HepG2 (cell line): Measurements from ENCODE around the gene NPHP4. TPM values are rescaled to one million over a fixed set of nuclear protein-coding genes. Genes with fewer than 3 reads are reported as not detected.

Experiments
- ATAC-seq: fragments of 200-7000 bp; cut with Tn5 transposase; 3 replicates; pipeline ENCODE4 v1.9.1; 2020; ENCODE audit warnings: mild to moderate bottlenecking, moderate library complexity
- BruUV-seq: library from RNA; stranded (reverse); fragments of 400-500 nt; replicated peaks from 2 replicates; lab custom pipeline; 2021; lab: Mats Ljungman, UMichigan
- CTCF ChIA-PET: fragments of 300-600 bp; formaldehyde crosslinking; extraction: SDS; loops from one replicate; lab custom pipeline; 2021; ENCODE audit warnings: low total read pairs, inconsistent platforms, low intra/inter-chr PET ratio; lab: Yijun Ruan, JAX
- POLR2A ChIA-PET: fragments of 350-600 bp; sonication (Branson Sonifier 250); formaldehyde crosslinking; loops from one replicate; lab custom pipeline; 2020; ENCODE audit warnings: antibody characterized with exemption, inconsistent platforms; lab: Yijun Ruan, JAX
- DNase-seq: peaks from one replicate; pipeline ENCODE4 v3.0.0-alpha.2; 2015; ENCODE audit warnings: low spot score
- FAIRE-seq: peaks from 3 replicates; lab custom pipeline; 2011; peaks lifted over from hg19 to GRCh38; lab: Jason Lieb, UNC
- H2AFZ ChIP-seq: one replicate; pipeline ENCODE4 v1.6.1; 2011; ENCODE audit warnings: low read length, inconsistent platforms
- H3K27ac ChIP-seq: fragments of 300-600 bp; 3 replicates; pipeline ENCODE4 v1.8.0; 2011; ENCODE audit warnings: mixed run types, mild to moderate bottlenecking, mixed read lengths, low read length, inconsistent platforms; ENCODE audit not compliant: insufficient read depth; ENCODE audit errors: extremely low read length
- H3K27me3 ChIP-seq, 2 experiments: fragments of 200-600 bp in 1 of 2; 2 replicates in 1 of 2; 3 replicates in 1 of 2; pipeline versions ENCODE4 v1.6.0 to v1.8.0; 2011; ENCODE audit warnings: low read length in 2 of 2, mild to moderate bottlenecking in 2 of 2, moderate library complexity in 2 of 2, inconsistent platforms in 1 of 2; ENCODE audit not compliant: insufficient read depth in 2 of 2, control insufficient read depth in 1 of 2
- H3K36me3 ChIP-seq, 2 experiments: fragments of 200-600 bp in 1 of 2; replicated peaks in 1 of 2; 2 replicates in 1 of 2; 3 replicates in 1 of 2; pipeline versions ENCODE4 v1.5.1 to v1.8.0; 2011; ENCODE audit warnings: low read length in 2 of 2, inconsistent platforms in 1 of 2; ENCODE audit not compliant: insufficient read depth in 2 of 2, control insufficient read depth in 1 of 2
- H3K4me1 ChIP-seq: 2 replicates; pipeline ENCODE4 v1.5.1; 2012; ENCODE audit warnings: low read length, inconsistent platforms; ENCODE audit not compliant: insufficient read depth
- H3K4me2 ChIP-seq: 2 replicates; pipeline ENCODE4 v1.6.0; 2011; ENCODE audit warnings: low read depth, low read length, inconsistent platforms
- H3K4me3 ChIP-seq, 3 experiments: fragments of 200-600 bp in 1 of 3; sonication (generic), shearing (Covaris generic) in 1 of 3; replicated peaks in 1 of 3; 2 replicates each; pipeline ENCODE4 v1.5.1; 2011 to 2016; ENCODE audit warnings: low read length in 3 of 3, inconsistent platforms in 2 of 3, low read depth in 2 of 3, mild to moderate bottlenecking in 2 of 3, control low read depth in 1 of 3, mixed read lengths in 1 of 3; ENCODE audit not compliant: insufficient read depth in 1 of 3
- H3K79me2 ChIP-seq: one replicate; pipeline ENCODE4 v1.6.1; 2011; ENCODE audit warnings: low read length, inconsistent platforms; ENCODE audit not compliant: insufficient read depth
- H3K9ac ChIP-seq: 2 replicates; pipeline ENCODE4 v1.6.0; 2011; ENCODE audit warnings: mild to moderate bottlenecking, low read depth, low read length, inconsistent platforms; ENCODE audit not compliant: insufficient read depth
- H3K9me3 ChIP-seq: 2 replicates; pipeline ENCODE4 v1.5.1; 2012; ENCODE audit warnings: mild to moderate bottlenecking, low read length
- H4K20me1 ChIP-seq: 2 replicates; pipeline ENCODE4 v1.6.0; 2011; ENCODE audit warnings: inconsistent platforms, mild to moderate bottlenecking, low read length, moderate library complexity; ENCODE audit not compliant: insufficient read depth
- AGO2 ChIP-seq: fragments of 200-400 bp; formaldehyde crosslinking; optimal IDR thresholded peaks from 2 replicates; pipeline ENCODE3; 2017; ENCODE audit warnings: mild to moderate bottlenecking, low read depth, low read length, moderate library complexity
- FOSL2 ChIP-seq: sonication (generic); formaldehyde crosslinking; IDR thresholded peaks from 2 replicates; pipeline ENCODE4 v1.4.0; 2020; ENCODE audit warnings: missing genetic modification reagents
- KAT8 ChIP-seq: IDR thresholded peaks from 2 replicates; pipeline ENCODE4 v1.6.1; 2016; ENCODE audit warnings: missing genetic modification reagents, missing compliant biosample characterization
- TGIF2 ChIP-seq: IDR thresholded peaks from 2 replicates; pipeline ENCODE4 v1.6.1; 2016; ENCODE audit warnings: control low read depth, missing compliant biosample characterization
- ZNF687 ChIP-seq: sonication (generic); formaldehyde crosslinking; IDR thresholded peaks from 2 replicates; pipeline ENCODE4 v1.5.1; 2020; ENCODE audit warnings: mild to moderate bottlenecking, missing genetic modification reagents, moderate library complexity
- ZNF768 ChIP-seq: sonication (generic); formaldehyde crosslinking; IDR thresholded peaks from 2 replicates; pipeline ENCODE4 v1.4.0; 2020; ENCODE audit warnings: missing genetic modification reagents
- WGBS: methylation state at CpG from one replicate; pipeline ENCODE4 v1.1.6; 2017; ENCODE audit warnings: low lambda C conversion rate; 5-methylcytosine and 5-hydroxymethylcytosine counted together
- in situ Hi-C: cut with HindIII; loops from 2 replicates; pipeline ENCODE4 v1.10.0; 2017; ENCODE audit warnings: low pct_unique_long_range_greater_than_20kb; ENCODE audit not compliant: extremely low pct_ligation_motif_present
- intact Hi-C: fragments of 100-400 bp; cut with micrococcal nuclease; formaldehyde crosslinking; loops from one replicate; pipeline ENCODE4 v1.10.0; 2022; ENCODE audit not compliant: unreplicated experiment
- polyA plus RNA-seq, 8 experiments: library from polyadenylated mRNA; depleted of rRNA in 3 of 8; stranded (reverse) in 7 of 8; unstranded in 1 of 8; fragments of >200 nt; fragmentation: Illumina TruSeq in 4 of 8; extraction: Trizol in 4 of 8; gene quantifications; 2 replicates each; pipeline versions ENCODE4 v1.2.1 to v1.2.3, GENCODE V29; 2011 to 2016; ENCODE audit warnings: low read depth in 4 of 8, missing spikeins in 1 of 8, mixed read lengths in 1 of 8; ENCODE audit not compliant: insufficient read depth in 1 of 8
- total RNA-seq, 5 experiments: library from RNA; depleted of rRNA; stranded (reverse); fragments of >200 nt; fragmentation: Illumina TruSeq; extraction: Trizol; gene quantifications; 2 replicates each; pipeline ENCODE4 v1.2.3, GENCODE V29; 2016; ENCODE audit warnings: low read depth in 1 of 5

NPHP4 gene
- total and polyA plus RNA-seq, 2 of the 13 experiments (the other 11 are each of a cell fraction or from before 2014, with no cell fraction given): 4.4 to 6.8 TPM

DNA sequence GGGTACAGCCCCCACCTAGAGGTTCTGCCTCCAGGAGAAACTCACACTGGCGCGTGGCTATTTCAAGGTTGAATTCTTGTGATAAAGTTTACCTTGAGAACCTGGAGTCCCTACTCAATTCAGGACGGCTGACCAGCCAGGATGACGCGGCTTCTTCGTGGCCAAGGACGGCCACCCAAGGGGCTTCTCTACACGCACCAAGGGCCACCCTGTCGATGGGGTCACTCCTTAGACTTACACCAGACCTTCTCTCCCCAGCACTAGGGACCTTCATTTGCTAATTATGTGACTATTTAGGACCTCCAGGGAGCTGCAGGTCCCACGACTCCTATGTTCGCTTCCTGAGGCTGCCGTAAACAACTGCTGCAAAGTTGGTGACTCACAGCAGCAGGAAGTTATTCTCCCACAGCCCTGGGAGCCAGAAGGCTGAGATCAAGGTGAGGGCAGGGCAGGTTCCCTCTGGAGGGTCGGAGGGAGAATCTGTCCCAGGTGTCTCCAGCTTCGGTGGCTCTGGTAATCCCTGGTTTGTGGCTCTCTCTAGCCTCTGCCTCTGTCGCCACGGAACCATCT, 135.9 kb downstream of the NPHP4 start:
- H3K4me3 ChIP-seq: no peak overlapping the region
- H3K27ac ChIP-seq: no peak overlapping the region
- no peaks in the 10 kb centered on the region for H4K20me1 ChIP-seq
- no peaks in the 10 kb centered on the region for H3K9me3 ChIP-seq
- POLR2A ChIA-PET: no interaction called here
- CTCF ChIA-PET: no interaction called here
- peaks cover 0 to 10% of the 10 kb centered on the region in 2 experiments; a peak in 1 of 5 replicates for H3K27me3 ChIP-seq
- H3K4me1 ChIP-seq: no peaks in the 10 kb centered on the region
- H3K9ac ChIP-seq: no peak overlapping the region
- no peaks in the 10 kb centered on the region for H3K36me3 ChIP-seq
- no peak overlapping the region for H3K4me2 ChIP-seq
- TF ChIP-seq FOSL2 (CRISPR knock-in tag) (peak; percentile 45), TGIF2 (CRISPR knock-in tag) (no peak)
- no TSS peak for BruUV-seq
- peak; percentile 11 for DNase-seq
- intact Hi-C loops: no loop called here
- ATAC-seq: peak; percentile 16; the same call in 1 of the 3 replicates
- no peaks in the 10 kb centered on the region for H3K79me2 ChIP-seq
- 57% methylated on average over 9 of the region's 16 CpGs for WGBS
- no peak overlapping the region for H2AFZ ChIP-seq
- FAIRE-seq: no peak
- in situ Hi-C loops: no loop called here

DNA sequence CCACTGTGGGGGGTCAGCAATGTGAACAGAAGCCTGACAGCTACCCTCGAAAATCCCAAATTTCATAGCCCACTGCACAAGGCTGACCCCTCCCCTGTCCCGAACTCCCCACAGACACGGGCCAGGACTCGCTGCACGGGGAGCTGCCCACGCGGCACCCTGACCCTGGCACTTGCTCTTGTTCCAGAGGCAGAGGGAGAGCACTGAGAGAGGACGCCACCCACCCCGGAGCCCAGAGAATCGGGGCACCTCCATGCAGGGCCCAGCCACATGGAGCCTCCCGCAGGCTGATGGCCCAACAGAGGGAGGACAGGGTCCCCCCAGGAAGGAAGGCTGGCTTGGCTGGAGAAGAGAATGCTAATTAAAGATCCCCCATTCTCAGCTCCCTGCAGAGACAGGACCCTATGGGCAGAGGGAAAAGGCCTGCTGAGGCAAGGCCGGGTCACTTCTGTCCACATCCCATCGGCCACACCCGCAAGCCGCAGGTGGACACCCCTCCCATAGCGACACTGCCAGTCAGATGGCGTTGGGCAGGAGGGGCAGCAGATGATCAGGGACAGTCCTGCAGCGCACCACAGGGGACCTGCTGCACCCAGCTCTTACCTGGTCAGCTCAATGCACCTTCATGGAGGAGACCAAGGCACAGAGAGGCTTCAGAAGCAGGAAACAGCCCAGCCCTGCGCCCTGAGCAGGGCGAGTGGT, 136.9 kb downstream of the NPHP4 start:
- Histone ChIP-seq H3K4me3 (no peak overlapping the region), H2AFZ (no peak overlapping the region), H3K4me1 (no peaks in the 10 kb centered on the region), H3K4me2 (no peak overlapping the region), H3K79me2 (no peaks in the 10 kb centered on the region), H3K9ac (no peak overlapping the region), H4K20me1 (no peaks in the 10 kb centered on the region), H3K27ac (no peak overlapping the region), H3K36me3 (no peaks in the 10 kb centered on the region), H3K9me3 (no peaks in the 10 kb centered on the region), H3K27me3 (peaks cover 0 to 10% of the 10 kb centered on the region in 2 experiments; a peak in 1 of 5 replicates)
- DNase-seq (no peak), FAIRE-seq (no peak), ATAC-seq (no peak)
- in situ Hi-C loops (no loop called here), intact Hi-C loops (no loop called here)
- 0 out of 2 replicates have a peak, but pooled peaks have one; percentile 3 for TF ChIP-seq ZNF687 (CRISPR knock-in tag)
- TF ChIP-seq KAT8 (CRISPR knock-in tag): no peak
- TF ChIP-seq AGO2: peak; percentile 26
- peak; percentile 44; the same call in 1 of the 2 replicates for TF ChIP-seq ZNF768 (CRISPR knock-in tag)
- POLR2A ChIA-PET: no interaction called here
- WGBS: 82% methylated on average over 9 of the region's 20 CpGs
- CTCF ChIA-PET: no interaction called here
- no TSS peak for BruUV-seq
